Dermis blood vessel endothelial cell (primary cell): ENCODE measurements around the gene ABCC12. TPM values are rescaled to one million over a fixed set of nuclear protein-coding genes. Genes with fewer than 3 reads are reported as not detected.

Source experiments
- total RNA-seq: library from RNA; depleted of rRNA; stranded (reverse); fragments of >200 nt; gene quantifications from 2 replicates; pipeline ENCODE4 v1.2.3, GENCODE V29; 2014

ABCC12 gene
- total RNA-seq, 1 donor from 2014 or later: not detected

Other genes with a start within 250 kb of the ABCC12 start
- 34.9 and 47.6 TPM in 2 replicates for gene LONP2, start 88.3 kb upstream of the ABCC12 start, total RNA-seq
- gene ABCC11, start 91.5 kb upstream of the ABCC12 start, total RNA-seq: not detected in 2 replicates
- gene SIAH1, start 229.4 kb upstream of the ABCC12 start, total RNA-seq: 25.9 and 35.6 TPM in 2 replicates